ENCODE results near the gene ALOXE3. TPM values are rescaled to one million over a fixed set of nuclear protein-coding genes. Genes with fewer than 3 reads are reported as not detected.
A peak's percentile ranks its signal among the peaks of the same experiment; 100 is the strongest.

The ALOXE3 gene
- total RNA-seq, 1 donor from 2014 or later, result not detected

DNA sequence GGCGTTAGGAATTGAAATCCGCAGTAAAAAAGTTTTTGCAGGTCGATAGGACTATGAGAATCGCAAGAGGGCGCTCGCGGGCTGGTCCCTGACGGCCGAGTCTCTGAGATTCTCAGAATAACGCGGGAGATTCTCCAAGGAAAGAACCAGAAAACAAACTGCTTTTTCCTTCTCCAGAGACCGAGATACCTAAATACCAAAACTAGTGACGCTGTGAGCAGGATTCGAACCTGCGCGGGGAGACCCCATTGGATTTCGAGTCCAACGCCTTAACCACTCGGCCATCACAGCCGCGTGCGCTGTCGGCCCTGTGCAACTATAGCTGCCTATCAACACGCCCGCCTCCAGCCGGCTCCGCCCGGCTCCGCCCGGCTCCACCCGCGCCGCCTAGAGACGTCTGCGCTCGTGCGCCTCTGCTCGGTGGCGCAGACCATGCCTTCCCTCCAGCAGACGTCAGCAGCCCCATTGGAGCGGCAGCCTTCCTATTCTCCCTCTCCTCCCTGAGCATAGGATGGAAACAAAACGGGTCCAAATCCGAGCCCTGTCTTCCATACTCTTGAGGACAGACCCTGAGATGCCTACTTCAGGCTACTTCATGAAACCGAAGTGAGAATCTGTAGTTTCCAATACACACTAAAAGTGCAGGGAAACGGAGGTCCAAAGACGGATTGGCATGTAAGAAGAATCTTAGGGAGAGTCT is 20.5 kb upstream of the ALOXE3 start:
- Mint-ChIP-seq H3K27ac (no peak overlapping the region), H3K9me3 (no peaks in the 10 kb centered on the region), H3K27me3 (ENCODE audit: insufficient read depth, low read depth) (peaks cover 5% of the 10 kb centered on the region), H3K4me3 (no peak overlapping the region), H3K4me1 (peaks cover 5% of the 10 kb centered on the region), H3K36me3 (peaks cover 13% of the 10 kb centered on the region)
- TF ChIP-seq, protein P1, sequence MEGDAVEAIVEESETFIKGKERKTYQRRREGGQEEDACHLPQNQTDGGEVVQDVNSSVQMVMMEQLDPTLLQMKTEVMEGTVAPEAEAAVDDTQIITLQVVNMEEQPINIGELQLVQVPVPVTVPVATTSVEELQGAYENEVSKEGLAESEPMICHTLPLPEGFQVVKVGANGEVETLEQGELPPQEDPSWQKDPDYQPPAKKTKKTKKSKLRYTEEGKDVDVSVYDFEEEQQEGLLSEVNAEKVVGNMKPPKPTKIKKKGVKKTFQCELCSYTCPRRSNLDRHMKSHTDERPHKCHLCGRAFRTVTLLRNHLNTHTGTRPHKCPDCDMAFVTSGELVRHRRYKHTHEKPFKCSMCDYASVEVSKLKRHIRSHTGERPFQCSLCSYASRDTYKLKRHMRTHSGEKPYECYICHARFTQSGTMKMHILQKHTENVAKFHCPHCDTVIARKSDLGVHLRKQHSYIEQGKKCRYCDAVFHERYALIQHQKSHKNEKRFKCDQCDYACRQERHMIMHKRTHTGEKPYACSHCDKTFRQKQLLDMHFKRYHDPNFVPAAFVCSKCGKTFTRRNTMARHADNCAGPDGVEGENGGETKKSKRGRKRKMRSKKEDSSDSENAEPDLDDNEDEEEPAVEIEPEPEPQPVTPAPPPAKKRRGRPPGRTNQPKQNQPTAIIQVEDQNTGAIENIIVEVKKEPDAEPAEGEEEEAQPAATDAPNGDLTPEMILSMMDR (IDR thresholded peaks at IDR 0.05), result peak; percentile 87
- no peak for TF ChIP-seq EZH2phosphoT487 (IDR thresholded peaks at IDR 0.05)
- no peaks in the 10 kb centered on the region for H3K36me3 ChIP-seq
- H4K20me1 ChIP-seq (ENCODE audit: low read depth), result peaks cover 7% of the 10 kb centered on the region
- H3K27ac ChIP-seq, result peak overlapping the region; percentile 86
- peak overlapping the region; percentile 39 for H3K9ac ChIP-seq
- H3F3A ChIP-seq (ENCODE audit: low read depth), result peaks cover 33% of the 10 kb centered on the region
- H3K9me3 ChIP-seq (ENCODE audit: low read depth), result no peaks in the 10 kb centered on the region
- DNase-seq (ENCODE audit: low spot score), result peak; percentile 98
- peaks cover 16% of the 10 kb centered on the region for H3K27me3 ChIP-seq
- H3K4me2 ChIP-seq, result peak overlapping the region; percentile 90
- peak overlapping the region; percentile 79 for H3K4me3 ChIP-seq
- no peaks in the 10 kb centered on the region for H3K79me2 ChIP-seq (ENCODE audit: low read depth)
- H2AFZ ChIP-seq (replicated peaks), result no peak overlapping the region
- H3K4me1 ChIP-seq, result peaks cover 5% of the 10 kb centered on the region

DNA sequence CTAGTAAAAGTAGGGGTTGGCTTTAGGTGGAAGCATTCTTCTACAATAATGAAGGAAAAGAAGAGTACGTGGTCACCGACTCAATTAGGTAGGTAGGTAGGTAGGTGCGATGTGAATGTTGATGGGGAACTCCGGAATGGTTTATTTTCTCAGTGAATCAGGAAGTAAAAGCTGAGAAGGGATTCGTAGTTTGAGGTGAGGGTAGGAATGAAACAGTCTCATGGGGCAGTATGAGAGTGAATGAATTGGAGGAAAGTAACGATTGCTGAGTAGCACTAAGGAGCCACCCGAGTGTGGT is 20.0 kb upstream of the ALOXE3 start:
- DNase-seq (ENCODE audit: low spot score), result no peak
- peaks cover 7% of the 10 kb centered on the region for H4K20me1 ChIP-seq (ENCODE audit: low read depth)
- no peak overlapping the region for H3K4me3 Mint-ChIP-seq
- H3K4me2 ChIP-seq, result peak overlapping the region; percentile 90
- peak overlapping the region; percentile 96 for H2AFZ ChIP-seq (replicated peaks)
- H3K4me1 ChIP-seq, result peaks cover 10% of the 10 kb centered on the region
- H3K36me3 ChIP-seq, result no peaks in the 10 kb centered on the region
- H3K27ac Mint-ChIP-seq, result no peak overlapping the region
- H3K4me1 Mint-ChIP-seq, result peaks cover 9% of the 10 kb centered on the region
- H3K4me3 ChIP-seq, result peak overlapping the region; percentile 79
- H3K9me3 ChIP-seq (ENCODE audit: low read depth), result no peaks in the 10 kb centered on the region
- H3F3A ChIP-seq (ENCODE audit: low read depth), result peaks cover 38% of the 10 kb centered on the region
- no peaks in the 10 kb centered on the region for H3K9me3 Mint-ChIP-seq
- TF ChIP-seq, protein P1 (IDR thresholded peaks at IDR 0.05), result no peak
- TF ChIP-seq EZH2 (IDR thresholded peaks at IDR 0.05) (no peak), EZH2phosphoT487 (IDR thresholded peaks at IDR 0.05) (peak; percentile 25)
- no peak overlapping the region for H3K27ac ChIP-seq
- no peaks in the 10 kb centered on the region for H3K79me2 ChIP-seq (ENCODE audit: low read depth)
- H3K9ac ChIP-seq, result no peak overlapping the region
- peaks cover 5% of the 10 kb centered on the region for H3K27me3 Mint-ChIP-seq (ENCODE audit: insufficient read depth, low read depth)
- peaks cover 10% of the 10 kb centered on the region for H3K36me3 Mint-ChIP-seq
- peaks cover 16% of the 10 kb centered on the region for H3K27me3 ChIP-seq

DNA sequence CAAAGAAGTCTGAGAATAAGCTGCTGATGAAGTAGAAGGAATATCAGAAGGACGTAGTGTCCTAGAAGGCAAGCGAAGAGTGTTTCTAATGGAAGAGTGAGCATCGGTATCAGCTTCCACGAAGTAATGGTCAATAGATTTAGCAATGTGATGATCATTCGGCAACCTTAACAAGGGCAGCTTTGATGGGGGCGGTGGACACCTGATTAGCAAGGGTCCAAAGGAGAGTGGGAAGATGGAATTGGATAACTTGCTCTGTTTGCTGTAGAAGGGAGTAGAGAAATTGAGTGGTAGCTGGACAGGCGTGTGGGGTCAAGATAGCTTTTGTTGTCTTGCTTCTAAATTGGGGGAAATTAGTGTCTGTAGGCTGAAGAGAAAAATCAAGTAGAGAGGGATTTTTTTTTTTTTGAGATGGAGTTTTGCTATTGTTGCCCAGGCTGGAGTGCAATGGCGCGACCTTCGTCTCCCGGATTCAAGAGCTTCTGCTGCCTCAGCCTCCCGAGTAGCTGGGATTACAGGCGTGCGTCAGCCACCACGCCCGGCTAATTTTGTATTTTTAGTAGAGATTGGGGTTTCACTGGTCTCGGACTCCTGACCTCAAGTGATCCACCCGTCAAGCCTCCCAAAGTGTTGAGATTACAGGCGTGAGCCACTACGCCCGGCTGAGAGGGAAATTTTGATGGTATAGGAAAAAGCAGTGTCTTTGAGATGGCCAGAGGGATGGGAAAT is 19.5 kb upstream of the ALOXE3 start:
- Mint-ChIP-seq H3K4me3 (no peak overlapping the region), H3K27me3 (ENCODE audit: insufficient read depth, low read depth) (peaks cover 5% of the 10 kb centered on the region), H3K4me1 (peaks cover 11% of the 10 kb centered on the region), H3K27ac (no peak overlapping the region), H3K9me3 (no peaks in the 10 kb centered on the region), H3K36me3 (peaks cover 10% of the 10 kb centered on the region)
- Histone ChIP-seq H3K4me2 (peak overlapping the region; percentile 90), H3K27me3 (peaks cover 16% of the 10 kb centered on the region), H3K79me2 (ENCODE audit: low read depth) (no peaks in the 10 kb centered on the region), H3K9me3 (ENCODE audit: low read depth) (no peaks in the 10 kb centered on the region), H3K27ac (no peak overlapping the region), H4K20me1 (ENCODE audit: low read depth) (peaks cover 7% of the 10 kb centered on the region), H3F3A (ENCODE audit: low read depth) (peaks cover 43% of the 10 kb centered on the region), H3K4me3 (peak overlapping the region; percentile 79), H2AFZ (replicated peaks) (peak overlapping the region; percentile 96), H3K9ac (no peak overlapping the region), H3K4me1 (peaks cover 10% of the 10 kb centered on the region), H3K36me3 (no peaks in the 10 kb centered on the region)
- no peak for DNase-seq (ENCODE audit: low spot score)
- TF ChIP-seq, protein P1 (IDR thresholded peaks at IDR 0.05), result no peak
- TF ChIP-seq EZH2phosphoT487 (IDR thresholded peaks at IDR 0.05), result no peak
- no peak for TF ChIP-seq EZH2 (IDR thresholded peaks at IDR 0.05)

Measured in neural progenitor cell (in vitro differentiated cells).